HepG2 (cell line): ENCODE results near the gene COMMD10. TPM values are rescaled to one million over a fixed set of nuclear protein-coding genes. Genes with fewer than 3 reads are reported as not detected.

Source experiments
- BRD4 ChIP-seq: sonication (generic); formaldehyde crosslinking; IDR thresholded peaks from 2 replicates; pipeline ENCODE4 v1.4.0; 2020; ENCODE audit warnings: missing genetic modification reagents
- FOXK1 ChIP-seq: sonication (generic); formaldehyde crosslinking; IDR thresholded peaks from 2 replicates; pipeline ENCODE4 v1.4.0; 2020; ENCODE audit warnings: low read depth, missing genetic modification reagents, borderline replicate concordance
- JUND ChIP-seq: sonication (generic); formaldehyde crosslinking; IDR thresholded peaks from 2 replicates; pipeline ENCODE4 v1.8.0; 2022; ENCODE audit warnings: mild to moderate bottlenecking, missing genetic modification reagents
- NFYC ChIP-seq: IDR thresholded peaks from 2 replicates; pipeline ENCODE4 v1.6.1; 2016; ENCODE audit warnings: missing genetic modification reagents, missing compliant biosample characterization
- polyA plus RNA-seq, 8 experiments: library from polyadenylated mRNA; depleted of rRNA in 3 of 8; stranded (reverse) in 7 of 8; unstranded in 1 of 8; fragments of >200 nt; fragmentation: Illumina TruSeq in 4 of 8; extraction: Trizol in 4 of 8; gene quantifications; 2 replicates each; pipeline versions ENCODE4 v1.2.1 to v1.2.3, GENCODE V29; 2011 to 2016; ENCODE audit warnings: low read depth in 4 of 8, missing spikeins in 1 of 8, mixed read lengths in 1 of 8; ENCODE audit not compliant: insufficient read depth in 1 of 8
- total RNA-seq, 5 experiments: library from RNA; depleted of rRNA; stranded (reverse); fragments of >200 nt; fragmentation: Illumina TruSeq; extraction: Trizol; gene quantifications; 2 replicates each; pipeline ENCODE4 v1.2.3, GENCODE V29; 2016; ENCODE audit warnings: low read depth in 1 of 5
- TF ChIP-seq, protein P1 (sequence below): fragments of 450-650 bp; IDR thresholded peaks from 2 replicates; pipeline ENCODE4 v1.6.1; 2016
- TF ChIP-seq, protein P2 (sequence below): sonication (generic); formaldehyde crosslinking; IDR thresholded peaks from 2 replicates; pipeline ENCODE4 v1.5.0; 2020; ENCODE audit warnings: missing genetic modification reagents, mild to moderate bottlenecking, borderline replicate concordance
- TF ChIP-seq, protein P3 (sequence below): sonication (generic); formaldehyde crosslinking; IDR thresholded peaks from 2 replicates; pipeline ENCODE4 v1.5.1; 2020; ENCODE audit warnings: missing genetic modification reagents, mild to moderate bottlenecking, borderline replicate concordance
- TF ChIP-seq, protein P4 (sequence below): sonication (generic); formaldehyde crosslinking; IDR thresholded peaks from 2 replicates; pipeline ENCODE4 v1.4.0; 2020; ENCODE audit warnings: mild to moderate bottlenecking, missing genetic modification reagents, borderline replicate concordance
- TF ChIP-seq, protein P5 (sequence below): sonication (generic); formaldehyde crosslinking; IDR thresholded peaks from 2 replicates; pipeline ENCODE4 v1.4.0; 2020; ENCODE audit warnings: mild to moderate bottlenecking, missing genetic modification reagents, borderline replicate concordance
- TF ChIP-seq, protein P6 (sequence below): sonication (generic); formaldehyde crosslinking; IDR thresholded peaks from 2 replicates; pipeline ENCODE4 v1.5.0; 2020; ENCODE audit warnings: mild to moderate bottlenecking, missing genetic modification reagents

COMMD10 gene
- total and polyA plus RNA-seq, 2 of the 13 experiments (the other 11 are each of a cell fraction or from before 2014, with no cell fraction given), result 16.9 to 39.3 TPM

DNA sequence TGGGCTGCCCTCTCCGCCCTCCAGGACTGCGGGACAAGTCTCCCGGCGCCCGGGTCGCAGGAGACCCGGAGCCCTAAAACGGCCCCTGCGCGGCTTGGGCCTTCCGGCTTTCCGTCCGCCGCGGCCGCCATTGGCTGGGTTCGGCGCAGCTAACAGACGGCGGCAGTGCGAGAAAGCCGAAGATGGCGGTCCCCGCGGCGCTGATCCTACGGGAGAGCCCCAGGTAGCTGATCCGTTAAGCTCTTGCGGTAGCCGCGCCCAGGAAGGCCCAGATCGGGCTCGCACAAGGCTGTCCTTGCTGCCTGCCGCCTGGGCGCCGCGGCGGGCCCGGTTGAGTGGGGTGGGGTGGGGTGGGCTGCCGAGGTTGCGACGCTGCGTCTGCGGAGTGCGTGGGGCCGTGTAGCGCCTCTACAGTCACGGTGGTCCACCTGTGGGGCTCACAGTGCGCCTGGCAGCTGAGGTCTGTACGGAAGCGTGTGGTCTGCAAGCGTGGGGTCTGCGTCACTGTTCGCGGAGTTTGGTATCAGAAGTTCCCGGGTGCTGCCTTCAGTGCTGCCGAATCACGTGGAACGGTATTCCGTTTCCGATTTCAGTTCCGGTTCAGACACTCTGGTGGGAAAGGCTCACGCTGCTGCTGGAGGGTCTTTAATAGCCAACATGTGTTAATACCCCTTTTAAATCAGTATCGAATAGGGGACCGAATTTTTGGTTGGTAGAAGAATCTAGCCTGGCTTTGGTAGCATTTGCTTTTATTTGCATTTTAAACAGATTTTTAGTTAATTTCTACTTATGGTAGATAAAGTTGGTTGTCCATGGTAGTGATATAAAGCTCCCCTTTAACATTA is at the start of gene COMMD10 (continued):
- TF ChIP-seq, protein P1, sequence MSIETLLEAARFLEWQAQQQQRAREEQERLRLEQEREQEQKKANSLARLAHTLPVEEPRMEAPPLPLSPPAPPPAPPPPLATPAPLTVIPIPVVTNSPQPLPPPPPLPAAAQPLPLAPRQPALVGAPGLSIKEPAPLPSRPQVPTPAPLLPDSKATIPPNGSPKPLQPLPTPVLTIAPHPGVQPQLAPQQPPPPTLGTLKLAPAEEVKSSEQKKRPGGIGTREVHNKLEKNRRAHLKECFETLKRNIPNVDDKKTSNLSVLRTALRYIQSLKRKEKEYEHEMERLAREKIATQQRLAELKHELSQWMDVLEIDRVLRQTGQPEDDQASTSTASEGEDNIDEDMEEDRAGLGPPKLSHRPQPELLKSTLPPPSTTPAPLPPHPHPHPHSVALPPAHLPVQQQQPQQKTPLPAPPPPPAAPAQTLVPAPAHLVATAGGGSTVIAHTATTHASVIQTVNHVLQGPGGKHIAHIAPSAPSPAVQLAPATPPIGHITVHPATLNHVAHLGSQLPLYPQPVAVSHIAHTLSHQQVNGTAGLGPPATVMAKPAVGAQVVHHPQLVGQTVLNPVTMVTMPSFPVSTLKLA, result peak; percentile 37
- TF ChIP-seq BRD4 (CRISPR knock-in tag) (peak; percentile 71; the same call in 1 of the 2 replicates), FOXK1 (CRISPR knock-in tag) (no peak; the same call in 1 of the 2 replicates), JUND (CRISPR knock-in tag) (no peak), NFYC (CRISPR knock-in tag) (peak; percentile 66)
- TF ChIP-seq, protein P2, sequence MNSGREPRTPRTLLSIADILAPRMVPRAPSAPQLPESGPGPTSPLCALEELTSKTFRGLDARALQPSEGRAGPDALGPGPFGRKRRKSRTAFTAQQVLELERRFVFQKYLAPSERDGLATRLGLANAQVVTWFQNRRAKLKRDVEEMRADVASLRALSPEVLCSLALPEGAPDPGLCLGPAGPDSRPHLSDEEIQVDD (CRISPR knock-in tag), result no peak
- TF ChIP-seq, protein P3, sequence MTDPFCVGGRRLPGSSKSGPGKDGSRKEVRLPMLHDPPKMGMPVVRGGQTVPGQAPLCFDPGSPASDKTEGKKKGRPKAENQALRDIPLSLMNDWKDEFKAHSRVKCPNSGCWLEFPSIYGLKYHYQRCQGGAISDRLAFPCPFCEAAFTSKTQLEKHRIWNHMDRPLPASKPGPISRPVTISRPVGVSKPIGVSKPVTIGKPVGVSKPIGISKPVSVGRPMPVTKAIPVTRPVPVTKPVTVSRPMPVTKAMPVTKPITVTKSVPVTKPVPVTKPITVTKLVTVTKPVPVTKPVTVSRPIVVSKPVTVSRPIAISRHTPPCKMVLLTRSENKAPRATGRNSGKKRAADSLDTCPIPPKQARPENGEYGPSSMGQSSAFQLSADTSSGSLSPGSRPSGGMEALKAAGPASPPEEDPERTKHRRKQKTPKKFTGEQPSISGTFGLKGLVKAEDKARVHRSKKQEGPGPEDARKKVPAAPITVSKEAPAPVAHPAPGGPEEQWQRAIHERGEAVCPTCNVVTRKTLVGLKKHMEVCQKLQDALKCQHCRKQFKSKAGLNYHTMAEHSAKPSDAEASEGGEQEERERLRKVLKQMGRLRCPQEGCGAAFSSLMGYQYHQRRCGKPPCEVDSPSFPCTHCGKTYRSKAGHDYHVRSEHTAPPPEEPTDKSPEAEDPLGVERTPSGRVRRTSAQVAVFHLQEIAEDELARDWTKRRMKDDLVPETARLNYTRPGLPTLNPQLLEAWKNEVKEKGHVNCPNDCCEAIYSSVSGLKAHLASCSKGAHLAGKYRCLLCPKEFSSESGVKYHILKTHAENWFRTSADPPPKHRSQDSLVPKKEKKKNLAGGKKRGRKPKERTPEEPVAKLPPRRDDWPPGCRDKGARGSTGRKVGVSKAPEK (CRISPR knock-in tag), result peak; percentile 49; the same call in 1 of the 2 replicates
- TF ChIP-seq, protein P4, sequence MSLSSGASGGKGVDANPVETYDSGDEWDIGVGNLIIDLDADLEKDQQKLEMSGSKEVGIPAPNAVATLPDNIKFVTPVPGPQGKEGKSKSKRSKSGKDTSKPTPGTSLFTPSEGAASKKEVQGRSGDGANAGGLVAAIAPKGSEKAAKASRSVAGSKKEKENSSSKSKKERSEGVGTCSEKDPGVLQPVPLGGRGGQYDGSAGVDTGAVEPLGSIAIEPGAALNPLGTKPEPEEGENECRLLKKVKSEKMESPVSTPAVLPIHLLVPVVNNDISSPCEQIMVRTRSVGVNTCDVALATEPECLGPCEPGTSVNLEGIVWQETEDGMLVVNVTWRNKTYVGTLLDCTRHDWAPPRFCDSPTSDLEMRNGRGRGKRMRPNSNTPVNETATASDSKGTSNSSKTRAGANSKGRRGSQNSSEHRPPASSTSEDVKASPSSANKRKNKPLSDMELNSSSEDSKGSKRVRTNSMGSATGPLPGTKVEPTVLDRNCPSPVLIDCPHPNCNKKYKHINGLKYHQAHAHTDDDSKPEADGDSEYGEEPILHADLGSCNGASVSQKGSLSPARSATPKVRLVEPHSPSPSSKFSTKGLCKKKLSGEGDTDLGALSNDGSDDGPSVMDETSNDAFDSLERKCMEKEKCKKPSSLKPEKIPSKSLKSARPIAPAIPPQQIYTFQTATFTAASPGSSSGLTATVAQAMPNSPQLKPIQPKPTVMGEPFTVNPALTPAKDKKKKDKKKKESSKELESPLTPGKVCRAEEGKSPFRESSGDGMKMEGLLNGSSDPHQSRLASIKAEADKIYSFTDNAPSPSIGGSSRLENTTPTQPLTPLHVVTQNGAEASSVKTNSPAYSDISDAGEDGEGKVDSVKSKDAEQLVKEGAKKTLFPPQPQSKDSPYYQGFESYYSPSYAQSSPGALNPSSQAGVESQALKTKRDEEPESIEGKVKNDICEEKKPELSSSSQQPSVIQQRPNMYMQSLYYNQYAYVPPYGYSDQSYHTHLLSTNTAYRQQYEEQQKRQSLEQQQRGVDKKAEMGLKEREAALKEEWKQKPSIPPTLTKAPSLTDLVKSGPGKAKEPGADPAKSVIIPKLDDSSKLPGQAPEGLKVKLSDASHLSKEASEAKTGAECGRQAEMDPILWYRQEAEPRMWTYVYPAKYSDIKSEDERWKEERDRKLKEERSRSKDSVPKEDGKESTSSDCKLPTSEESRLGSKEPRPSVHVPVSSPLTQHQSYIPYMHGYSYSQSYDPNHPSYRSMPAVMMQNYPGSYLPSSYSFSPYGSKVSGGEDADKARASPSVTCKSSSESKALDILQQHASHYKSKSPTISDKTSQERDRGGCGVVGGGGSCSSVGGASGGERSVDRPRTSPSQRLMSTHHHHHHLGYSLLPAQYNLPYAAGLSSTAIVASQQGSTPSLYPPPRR (CRISPR knock-in tag), result no peak
- TF ChIP-seq, protein P5, sequence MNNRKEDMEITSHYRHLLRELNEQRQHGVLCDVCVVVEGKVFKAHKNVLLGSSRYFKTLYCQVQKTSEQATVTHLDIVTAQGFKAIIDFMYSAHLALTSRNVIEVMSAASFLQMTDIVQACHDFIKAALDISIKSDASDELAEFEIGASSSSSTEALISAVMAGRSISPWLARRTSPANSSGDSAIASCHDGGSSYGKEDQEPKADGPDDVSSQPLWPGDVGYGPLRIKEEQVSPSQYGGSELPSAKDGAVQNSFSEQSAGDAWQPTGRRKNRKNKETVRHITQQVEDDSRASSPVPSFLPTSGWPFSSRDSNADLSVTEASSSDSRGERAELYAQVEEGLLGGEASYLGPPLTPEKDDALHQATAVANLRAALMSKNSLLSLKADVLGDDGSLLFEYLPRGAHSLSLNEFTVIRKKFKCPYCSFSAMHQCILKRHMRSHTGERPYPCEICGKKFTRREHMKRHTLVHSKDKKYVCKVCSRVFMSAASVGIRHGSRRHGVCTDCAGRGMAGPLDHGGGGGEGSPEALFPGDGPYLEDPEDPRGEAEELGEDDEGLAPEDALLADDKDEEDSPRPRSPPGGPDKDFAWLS (CRISPR knock-in tag), result no peak
- TF ChIP-seq, protein P6, sequence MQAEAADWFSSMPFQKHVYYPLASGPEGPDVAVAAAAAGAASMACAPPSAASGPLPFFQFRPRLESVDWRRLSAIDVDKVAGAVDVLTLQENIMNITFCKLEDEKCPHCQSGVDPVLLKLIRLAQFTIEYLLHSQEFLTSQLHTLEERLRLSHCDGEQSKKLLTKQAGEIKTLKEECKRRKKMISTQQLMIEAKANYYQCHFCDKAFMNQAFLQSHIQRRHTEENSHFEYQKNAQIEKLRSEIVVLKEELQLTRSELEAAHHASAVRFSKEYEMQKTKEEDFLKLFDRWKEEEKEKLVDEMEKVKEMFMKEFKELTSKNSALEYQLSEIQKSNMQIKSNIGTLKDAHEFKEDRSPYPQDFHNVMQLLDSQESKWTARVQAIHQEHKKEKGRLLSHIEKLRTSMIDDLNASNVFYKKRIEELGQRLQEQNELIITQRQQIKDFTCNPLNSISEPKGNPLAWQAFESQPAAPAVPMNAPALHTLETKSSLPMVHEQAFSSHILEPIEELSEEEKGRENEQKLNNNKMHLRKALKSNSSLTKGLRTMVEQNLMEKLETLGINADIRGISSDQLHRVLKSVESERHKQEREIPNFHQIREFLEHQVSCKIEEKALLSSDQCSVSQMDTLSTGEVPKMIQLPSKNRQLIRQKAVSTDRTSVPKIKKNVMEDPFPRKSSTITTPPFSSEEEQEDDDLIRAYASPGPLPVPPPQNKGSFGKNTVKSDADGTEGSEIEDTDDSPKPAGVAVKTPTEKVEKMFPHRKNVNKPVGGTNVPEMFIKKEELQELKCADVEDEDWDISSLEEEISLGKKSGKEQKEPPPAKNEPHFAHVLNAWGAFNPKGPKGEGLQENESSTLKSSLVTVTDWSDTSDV, result peak; percentile 90
